Measurements from ENCODE around the gene PDPR.
"Not testable (repeated sequence)": the region's sequence is repeated elsewhere in the genome, so short reads cannot be mapped to it uniquely, and the experiment has no call there.

PDPR gene

DNA sequence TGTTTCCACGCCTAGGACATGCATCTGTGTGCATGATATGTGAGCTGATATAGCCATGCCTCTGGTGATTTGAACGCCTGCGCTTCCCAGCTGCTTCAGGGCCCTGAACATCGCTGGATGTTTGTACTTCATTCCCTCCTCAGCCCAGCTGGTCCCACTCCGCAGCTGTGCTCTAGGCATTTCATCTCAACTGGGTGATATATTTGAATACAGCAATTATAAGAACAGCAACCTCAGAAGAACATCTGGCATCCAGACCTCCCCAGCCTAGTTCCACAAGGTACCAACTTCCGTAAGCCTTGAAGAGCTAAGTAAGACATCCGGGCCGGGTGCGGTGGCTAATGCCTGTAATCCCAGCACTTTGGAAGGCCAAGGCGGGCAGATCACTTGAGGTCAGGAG lies 52.6 kb downstream of the PDPR start:
- not testable (repeated sequence) for DNase-seq

- DNase-seq, result not testable (repeated sequence)
These were observed 59.2 kb downstream of the PDPR start, which contains the start of gene CLEC18C for GRCh38 chr16:70173212-70173837. Gene CLEC18C, plus strand, starts transcription at chr16:70173787. Its CDS starts 492 bp downstream, at chr16:70174279.

- DNase-seq, result not testable (repeated sequence)
These were observed 59.8 kb downstream of the PDPR start for GRCh38 chr16:70173916-70174315.

- not testable (repeated sequence) for DNase-seq
These were observed 60.3 kb downstream of the PDPR start for GRCh38 chr16:70174387-70174932.

- not testable (repeated sequence) for DNase-seq
These were observed 73.9 kb downstream of the PDPR start for GRCh38 chr16:70187858-70188607.

DNA sequence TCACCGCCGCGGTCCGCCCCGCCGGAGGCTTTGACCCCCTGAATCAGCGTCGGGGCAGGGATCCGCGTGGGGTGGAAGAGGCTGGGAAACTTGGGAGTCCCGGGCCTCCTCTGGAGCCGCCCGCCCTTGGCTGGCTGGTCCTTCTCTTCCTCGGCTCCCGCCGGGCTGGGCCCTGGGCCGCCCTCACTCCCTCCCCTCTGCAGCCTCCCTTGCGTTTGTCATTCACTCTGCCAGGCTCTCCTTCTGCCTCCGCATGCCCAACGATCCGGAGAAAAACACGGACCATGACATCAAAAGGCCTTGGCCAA lies 74.4 kb downstream of the PDPR start:
- not testable (repeated sequence) for DNase-seq

GRCh38 chr16:70190574-70190973 lies 76.4 kb downstream of the PDPR start:
- not testable (repeated sequence) for DNase-seq

DNA sequence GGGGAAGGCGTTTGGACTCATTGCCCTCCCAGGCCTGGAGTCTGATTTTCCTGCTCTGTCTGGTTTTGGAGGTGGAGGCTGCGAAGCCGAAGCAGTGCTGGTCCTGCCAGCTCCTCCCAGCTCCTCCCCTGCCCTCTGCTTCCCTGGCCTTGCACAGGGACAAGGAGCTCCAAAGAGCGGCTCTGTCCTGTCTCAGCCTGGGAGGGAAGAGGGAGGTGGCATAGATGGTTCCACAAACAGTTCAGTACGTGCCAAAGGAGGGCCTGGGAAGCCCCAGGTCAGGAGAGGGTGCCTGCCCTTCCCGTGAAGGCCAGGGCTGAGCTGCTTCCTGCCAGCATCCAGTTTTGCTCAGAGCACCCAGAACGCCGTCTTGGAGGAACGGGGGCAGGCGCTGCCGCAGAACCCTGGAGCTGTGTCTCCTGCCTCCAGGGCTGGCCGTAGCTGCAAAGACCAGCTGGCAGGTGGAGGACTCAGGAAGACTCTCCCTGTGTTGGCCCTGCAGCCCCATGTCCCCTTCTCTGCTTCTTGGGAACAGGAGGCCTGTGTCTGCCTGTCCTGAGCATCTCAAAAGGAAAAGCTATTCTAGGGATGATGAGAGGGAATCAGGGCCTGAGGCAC lies 82.7 kb downstream of the PDPR start:
- not testable (repeated sequence) for DNase-seq

GRCh38 chr16:70197611-70198010 lies 83.5 kb downstream of the PDPR start:
- not testable (repeated sequence) for DNase-seq

DNA sequence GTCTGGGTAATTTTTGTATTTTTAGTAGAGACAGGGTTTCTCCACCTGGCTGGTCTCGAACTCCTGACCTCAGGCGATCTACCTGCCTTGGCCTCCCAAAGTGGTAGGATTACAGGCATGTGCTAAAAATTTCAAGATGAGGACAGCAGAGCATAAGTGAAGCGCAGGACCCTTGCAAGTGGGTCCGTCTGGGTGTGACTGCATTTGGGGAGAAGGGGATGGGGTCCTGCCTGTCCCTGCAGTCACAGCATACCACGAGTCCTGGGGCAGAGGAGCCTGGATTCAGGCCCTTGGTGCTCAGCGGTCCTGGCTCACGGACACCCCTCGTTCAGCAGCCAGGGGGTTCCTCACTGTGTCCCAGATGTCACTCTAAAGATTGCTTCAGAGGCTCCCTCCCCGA lies 84.1 kb downstream of the PDPR start:
- not testable (repeated sequence) for DNase-seq

DNA sequence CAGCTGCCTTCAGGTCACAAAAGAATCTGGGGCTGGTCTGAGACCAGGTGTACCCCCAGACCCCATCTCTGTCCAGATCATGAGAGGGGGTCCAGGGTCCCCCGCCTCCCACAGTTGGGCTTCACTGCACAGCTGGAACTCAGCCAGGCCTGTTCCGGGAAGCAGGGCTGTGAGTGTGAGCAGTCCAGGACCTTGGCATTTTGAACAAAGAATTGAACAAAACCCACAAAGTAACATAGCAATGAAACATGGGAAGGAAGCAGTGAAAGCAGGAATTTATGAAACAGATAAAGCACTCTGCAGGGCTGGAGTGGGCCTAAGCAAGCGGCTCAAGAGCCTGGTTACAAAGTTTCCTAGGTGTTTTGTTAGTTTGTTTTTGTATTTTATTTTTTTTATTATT lies 84.5 kb downstream of the PDPR start:
- not testable (repeated sequence) for DNase-seq

- DNase-seq, result not testable (repeated sequence)
These were observed 85.0 kb downstream of the PDPR start for GRCh38 chr16:70199170-70199569.

- DNase-seq, result not testable (repeated sequence)
These were observed 85.9 kb downstream of the PDPR start for GRCh38 chr16:70200063-70200462.

- DNase-seq, result not testable (repeated sequence)
These were observed 89.4 kb downstream of the PDPR start for GRCh38 chr16:70203508-70203907.

DNA sequence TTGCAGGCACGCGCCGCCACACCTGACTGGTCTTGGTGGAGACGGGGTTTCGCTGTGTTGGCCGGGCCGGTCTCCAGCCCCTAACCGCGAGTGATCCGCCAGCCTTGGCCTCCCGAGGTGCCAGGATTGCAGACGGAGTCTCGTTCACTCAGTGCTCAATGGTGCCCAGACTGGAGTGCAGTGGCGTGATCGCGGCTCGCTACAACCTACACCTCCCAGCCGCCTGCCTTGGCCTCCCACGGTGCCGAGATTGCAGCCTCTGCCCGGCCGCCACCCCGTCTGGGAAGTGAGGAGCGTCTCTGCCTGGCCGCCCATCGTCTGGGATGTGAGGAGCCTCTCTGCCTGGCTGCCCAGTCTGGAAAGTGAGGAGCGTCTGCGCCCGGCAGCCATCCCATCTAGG lies 89.9 kb downstream of the PDPR start:
- DNase-seq, result not testable (repeated sequence)

DNA sequence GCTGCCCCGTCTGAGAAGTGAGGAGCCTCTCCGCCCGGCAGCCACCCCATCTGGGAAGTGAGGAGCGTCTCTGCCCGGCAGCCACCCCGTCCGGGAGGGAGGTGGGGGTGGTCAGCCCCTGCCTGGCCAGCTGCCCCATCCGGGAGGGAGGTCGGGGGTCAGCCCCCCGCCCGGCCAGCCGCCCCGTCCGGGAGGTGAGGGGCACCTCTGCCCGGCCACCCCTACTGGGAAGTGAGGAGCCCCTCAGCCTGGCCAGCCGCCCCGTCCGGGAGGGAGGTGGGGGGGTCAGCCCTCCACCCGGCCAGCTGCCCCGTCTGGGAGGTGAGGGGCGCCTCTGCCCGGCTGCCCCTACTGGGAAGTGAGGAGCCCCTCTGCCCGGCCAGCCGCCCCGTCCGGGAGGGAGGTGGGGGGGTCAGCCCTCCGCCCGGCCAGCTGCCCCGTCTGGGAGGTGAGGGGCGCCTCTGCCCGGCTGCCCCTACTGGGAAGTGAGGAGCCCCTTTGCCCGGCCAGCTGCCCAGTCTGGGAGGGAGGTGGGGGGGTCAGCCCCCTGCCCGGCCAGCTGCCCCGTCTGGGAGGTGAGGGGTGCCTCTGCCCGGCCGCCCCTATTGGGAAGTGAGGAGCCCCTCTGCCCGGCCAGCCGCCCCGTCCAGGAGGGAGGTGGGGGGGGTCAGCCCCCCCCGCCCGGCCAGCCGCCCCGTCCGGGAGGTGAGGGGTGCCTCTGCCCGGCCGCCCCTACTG lies 90.7 kb downstream of the PDPR start:
- DNase-seq, result not testable (repeated sequence)

GRCh38 chr16:70206382-70206781 lies 92.2 kb downstream of the PDPR start:
- DNase-seq, result not testable (repeated sequence)

Data from NCI-H2029 treated with DMSO at 0.1 percent for 48 hours (cell line).